HL-60 (cell line): Measurements from ENCODE around the gene CSK.

Source experiments
- POLR2AphosphoS5 ChIP-seq: IDR thresholded peaks from 2 replicates; pipeline ENCODE4 v1.6.1; 2012; ENCODE audit warnings: low read depth
- TF ChIP-seq, protein P1 (sequence below): IDR thresholded peaks from one replicate; pipeline ENCODE4 v1.5.1; 2011; ENCODE audit warnings: low read length, control low read depth, inconsistent platforms; ENCODE audit not compliant: insufficient read depth
- TF ChIP-seq, protein P2 (sequence below): IDR thresholded peaks from 2 replicates; pipeline ENCODE4 v1.6.1; 2012; ENCODE audit warnings: low read depth; ENCODE audit not compliant: insufficient replicate concordance

DNA sequence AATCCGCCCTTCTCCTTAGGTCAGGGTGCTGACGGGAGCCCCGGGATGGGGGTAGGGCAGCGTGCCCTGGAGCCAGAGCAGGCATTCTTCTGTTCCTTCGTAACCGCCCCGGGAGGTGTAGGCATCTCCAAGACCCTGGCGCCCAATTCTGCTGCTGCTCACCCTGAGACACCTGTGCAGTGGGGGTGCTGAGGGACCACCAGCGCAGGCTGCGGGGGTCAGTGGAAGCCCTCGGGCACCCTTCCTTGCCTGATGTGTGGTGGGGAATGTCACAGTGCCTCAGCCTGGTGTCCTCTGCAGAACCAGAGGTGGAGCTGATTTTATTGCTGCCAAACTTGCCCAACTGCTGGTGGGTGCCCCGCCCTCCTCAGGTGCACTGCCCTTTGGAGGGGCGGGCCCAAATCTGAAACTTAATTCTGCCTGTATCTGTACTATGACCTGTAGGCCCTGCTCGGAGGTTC lies 7.3 kb downstream of the CSK start:
- TF ChIP-seq, protein P1, sequence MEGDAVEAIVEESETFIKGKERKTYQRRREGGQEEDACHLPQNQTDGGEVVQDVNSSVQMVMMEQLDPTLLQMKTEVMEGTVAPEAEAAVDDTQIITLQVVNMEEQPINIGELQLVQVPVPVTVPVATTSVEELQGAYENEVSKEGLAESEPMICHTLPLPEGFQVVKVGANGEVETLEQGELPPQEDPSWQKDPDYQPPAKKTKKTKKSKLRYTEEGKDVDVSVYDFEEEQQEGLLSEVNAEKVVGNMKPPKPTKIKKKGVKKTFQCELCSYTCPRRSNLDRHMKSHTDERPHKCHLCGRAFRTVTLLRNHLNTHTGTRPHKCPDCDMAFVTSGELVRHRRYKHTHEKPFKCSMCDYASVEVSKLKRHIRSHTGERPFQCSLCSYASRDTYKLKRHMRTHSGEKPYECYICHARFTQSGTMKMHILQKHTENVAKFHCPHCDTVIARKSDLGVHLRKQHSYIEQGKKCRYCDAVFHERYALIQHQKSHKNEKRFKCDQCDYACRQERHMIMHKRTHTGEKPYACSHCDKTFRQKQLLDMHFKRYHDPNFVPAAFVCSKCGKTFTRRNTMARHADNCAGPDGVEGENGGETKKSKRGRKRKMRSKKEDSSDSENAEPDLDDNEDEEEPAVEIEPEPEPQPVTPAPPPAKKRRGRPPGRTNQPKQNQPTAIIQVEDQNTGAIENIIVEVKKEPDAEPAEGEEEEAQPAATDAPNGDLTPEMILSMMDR = no peak
- TF ChIP-seq, protein P2, sequence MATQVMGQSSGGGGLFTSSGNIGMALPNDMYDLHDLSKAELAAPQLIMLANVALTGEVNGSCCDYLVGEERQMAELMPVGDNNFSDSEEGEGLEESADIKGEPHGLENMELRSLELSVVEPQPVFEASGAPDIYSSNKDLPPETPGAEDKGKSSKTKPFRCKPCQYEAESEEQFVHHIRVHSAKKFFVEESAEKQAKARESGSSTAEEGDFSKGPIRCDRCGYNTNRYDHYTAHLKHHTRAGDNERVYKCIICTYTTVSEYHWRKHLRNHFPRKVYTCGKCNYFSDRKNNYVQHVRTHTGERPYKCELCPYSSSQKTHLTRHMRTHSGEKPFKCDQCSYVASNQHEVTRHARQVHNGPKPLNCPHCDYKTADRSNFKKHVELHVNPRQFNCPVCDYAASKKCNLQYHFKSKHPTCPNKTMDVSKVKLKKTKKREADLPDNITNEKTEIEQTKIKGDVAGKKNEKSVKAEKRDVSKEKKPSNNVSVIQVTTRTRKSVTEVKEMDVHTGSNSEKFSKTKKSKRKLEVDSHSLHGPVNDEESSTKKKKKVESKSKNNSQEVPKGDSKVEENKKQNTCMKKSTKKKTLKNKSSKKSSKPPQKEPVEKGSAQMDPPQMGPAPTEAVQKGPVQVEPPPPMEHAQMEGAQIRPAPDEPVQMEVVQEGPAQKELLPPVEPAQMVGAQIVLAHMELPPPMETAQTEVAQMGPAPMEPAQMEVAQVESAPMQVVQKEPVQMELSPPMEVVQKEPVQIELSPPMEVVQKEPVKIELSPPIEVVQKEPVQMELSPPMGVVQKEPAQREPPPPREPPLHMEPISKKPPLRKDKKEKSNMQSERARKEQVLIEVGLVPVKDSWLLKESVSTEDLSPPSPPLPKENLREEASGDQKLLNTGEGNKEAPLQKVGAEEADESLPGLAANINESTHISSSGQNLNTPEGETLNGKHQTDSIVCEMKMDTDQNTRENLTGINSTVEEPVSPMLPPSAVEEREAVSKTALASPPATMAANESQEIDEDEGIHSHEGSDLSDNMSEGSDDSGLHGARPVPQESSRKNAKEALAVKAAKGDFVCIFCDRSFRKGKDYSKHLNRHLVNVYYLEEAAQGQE = no peak
- TF ChIP-seq POLR2AphosphoS5 = no peak
